ENCODE results near the gene DDX23. TPM values are rescaled to one million over a fixed set of nuclear protein-coding genes. Genes with fewer than 3 reads are reported as not detected.

Gene DDX23
- total and polyA plus RNA-seq, 8 donors, result 66.5 to 116 (median 108) TPM

DNA sequence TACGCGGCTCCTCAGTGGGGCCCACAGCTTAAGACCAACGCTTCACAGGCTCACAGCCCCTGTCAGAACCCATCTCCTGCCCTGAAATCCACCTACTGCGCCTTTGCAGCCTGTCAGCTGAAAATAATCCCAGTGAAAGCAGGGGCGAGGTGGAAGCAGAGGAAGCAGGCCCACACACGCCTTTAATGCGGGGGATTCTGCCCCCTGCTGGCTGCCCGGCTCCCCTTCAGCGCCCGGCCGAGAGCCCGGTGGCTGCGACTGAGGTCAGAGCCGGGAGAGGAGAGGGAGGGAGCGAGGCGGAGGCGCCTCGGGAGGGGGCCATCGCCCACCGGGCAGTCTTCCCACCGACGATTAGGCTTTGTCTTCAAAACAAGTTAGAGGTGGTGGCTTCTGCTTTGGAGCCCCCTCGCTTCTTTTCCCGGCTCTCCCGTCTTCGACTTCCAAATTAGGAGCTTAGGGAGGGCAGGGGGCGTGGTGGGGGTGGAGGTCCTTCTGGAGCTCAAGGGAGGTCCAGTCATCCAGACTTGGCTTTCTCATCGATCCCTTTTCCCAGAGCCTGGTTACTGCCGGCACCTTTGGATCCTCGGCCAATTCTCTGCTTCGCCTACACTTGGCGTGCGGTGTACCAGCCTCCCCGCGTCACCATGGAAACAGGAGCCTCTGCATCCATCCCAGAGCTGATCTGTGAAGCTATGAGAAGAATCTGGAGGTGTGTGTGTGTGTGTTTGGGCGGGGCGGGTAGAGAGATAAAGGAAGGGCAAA, 38.9 kb upstream of the DDX23 start:
- H3K9me3 ChIP-seq, result no peaks in the 10 kb centered on the region
- no peak overlapping the region for H3K27ac ChIP-seq
- H3K4me3 ChIP-seq, result peak overlapping the region in 1 of 2 donors; percentile 11
- intact Hi-C loops (cut with DNase I), result loop anchor here in 1 of 2 donors (2.0 kb wide), 1 partner anchor 36 kb away; no protein-coding TSS in a partner anchor
- peaks cover 3 to 8% of the 10 kb centered on the region in 2 donors for H3K4me1 ChIP-seq
- peak; percentile 91 for ATAC-seq
- H3K27me3 ChIP-seq, result peaks cover 13 to 28% of the 10 kb centered on the region in 2 donors
- TF ChIP-seq, protein P1, sequence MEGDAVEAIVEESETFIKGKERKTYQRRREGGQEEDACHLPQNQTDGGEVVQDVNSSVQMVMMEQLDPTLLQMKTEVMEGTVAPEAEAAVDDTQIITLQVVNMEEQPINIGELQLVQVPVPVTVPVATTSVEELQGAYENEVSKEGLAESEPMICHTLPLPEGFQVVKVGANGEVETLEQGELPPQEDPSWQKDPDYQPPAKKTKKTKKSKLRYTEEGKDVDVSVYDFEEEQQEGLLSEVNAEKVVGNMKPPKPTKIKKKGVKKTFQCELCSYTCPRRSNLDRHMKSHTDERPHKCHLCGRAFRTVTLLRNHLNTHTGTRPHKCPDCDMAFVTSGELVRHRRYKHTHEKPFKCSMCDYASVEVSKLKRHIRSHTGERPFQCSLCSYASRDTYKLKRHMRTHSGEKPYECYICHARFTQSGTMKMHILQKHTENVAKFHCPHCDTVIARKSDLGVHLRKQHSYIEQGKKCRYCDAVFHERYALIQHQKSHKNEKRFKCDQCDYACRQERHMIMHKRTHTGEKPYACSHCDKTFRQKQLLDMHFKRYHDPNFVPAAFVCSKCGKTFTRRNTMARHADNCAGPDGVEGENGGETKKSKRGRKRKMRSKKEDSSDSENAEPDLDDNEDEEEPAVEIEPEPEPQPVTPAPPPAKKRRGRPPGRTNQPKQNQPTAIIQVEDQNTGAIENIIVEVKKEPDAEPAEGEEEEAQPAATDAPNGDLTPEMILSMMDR (IDR thresholded peaks at IDR 0.05), result peak; percentile 91 to 93
- DNase-seq, result peak; percentile 60 to 92 (median 78)
- no peaks in the 10 kb centered on the region for H3K36me3 ChIP-seq

DNA sequence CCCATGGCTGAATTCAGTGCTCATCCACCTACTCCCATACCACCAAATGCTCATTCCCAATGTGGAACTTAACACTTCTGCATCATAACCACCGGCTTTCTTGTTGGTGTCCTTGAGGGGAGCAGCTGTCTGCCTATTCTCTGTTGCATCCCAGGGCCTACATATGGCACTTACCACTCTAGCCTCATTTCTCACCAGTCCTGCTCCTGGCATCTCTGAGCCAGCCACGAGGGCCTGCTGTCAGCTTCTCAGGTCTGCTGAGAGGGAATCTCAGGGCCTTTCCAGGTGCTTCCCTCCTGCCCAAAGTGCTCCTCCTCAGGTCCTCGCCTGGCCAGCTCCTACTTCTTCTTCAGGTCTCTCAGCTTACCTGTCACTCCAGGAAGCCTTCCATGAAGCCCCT, 37.7 kb upstream of the DDX23 start:
- TF ChIP-seq, protein P1 (IDR thresholded peaks at IDR 0.05), result no peak
- Histone ChIP-seq H3K36me3 (no peaks in the 10 kb centered on the region), H3K9me3 (no peaks in the 10 kb centered on the region), H3K4me1 (peaks cover 3 to 8% of the 10 kb centered on the region in 2 donors), H3K27me3 (peaks cover 13 to 28% of the 10 kb centered on the region in 2 donors), H3K4me3 (no peak overlapping the region), H3K27ac (no peak overlapping the region)
- ATAC-seq (no peak), DNase-seq (no peak)
- intact Hi-C loops (cut with DNase I), result loop anchor here in 1 of 2 donors (2.0 kb wide), 1 partner anchor 35 kb away; no protein-coding TSS in a partner anchor

DNA sequence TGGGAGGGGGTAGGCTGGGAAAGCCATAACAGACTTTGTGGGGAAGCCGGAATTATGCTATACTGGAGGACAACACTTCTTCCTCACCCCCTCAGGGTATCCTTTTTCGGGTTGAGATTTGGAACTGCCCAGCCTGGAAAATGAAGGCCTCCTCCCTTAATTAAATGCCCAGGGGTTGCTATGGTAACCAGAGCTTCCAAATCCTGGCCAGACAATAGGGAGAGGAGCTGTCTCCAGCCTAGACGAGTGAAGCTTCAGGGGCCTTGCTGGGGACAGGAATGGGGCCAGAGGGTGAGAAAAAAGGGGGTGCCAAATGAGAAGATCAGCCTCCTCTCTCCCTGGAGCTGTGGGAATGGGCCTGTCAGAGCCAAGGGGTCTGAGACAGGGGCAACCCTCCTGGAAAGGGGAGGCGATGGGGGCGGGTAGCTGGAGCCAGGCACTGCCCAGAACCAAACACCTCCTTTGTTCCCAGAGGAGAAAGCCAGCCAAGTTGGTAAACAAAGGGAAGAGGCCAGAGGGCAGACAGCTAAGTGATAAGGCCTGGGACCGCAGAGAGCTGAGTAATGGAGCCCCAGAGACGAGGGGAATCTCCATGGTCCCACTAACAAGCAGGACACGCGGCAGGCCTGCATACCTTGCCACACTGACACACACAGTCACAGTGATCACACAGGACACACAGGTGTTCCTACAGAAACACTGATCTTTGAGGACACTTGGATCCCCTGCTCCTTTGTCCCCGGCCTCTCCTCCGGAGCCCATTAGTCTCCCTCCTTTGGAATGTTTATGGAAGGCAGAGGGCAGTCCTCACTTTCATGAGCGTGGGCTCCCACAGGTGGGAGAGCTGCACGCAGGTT, 31.6 kb upstream of the DDX23 start:
- Histone ChIP-seq H3K27me3 (peaks cover 0 to 14% of the 10 kb centered on the region in 2 donors), H3K27ac (peak overlapping the region; percentile 60 to 78), H3K36me3 (no peaks in the 10 kb centered on the region), H3K4me1 (peaks cover 18 to 27% of the 10 kb centered on the region in 2 donors), H3K9me3 (no peaks in the 10 kb centered on the region), H3K4me3 (no peak overlapping the region)
- TF ChIP-seq, protein P1 (IDR thresholded peaks at IDR 0.05), result no peak
- intact Hi-C loops (cut with DNase I), result no loop called here
- DNase-seq (no peak), ATAC-seq (peak; percentile 30)

DNA sequence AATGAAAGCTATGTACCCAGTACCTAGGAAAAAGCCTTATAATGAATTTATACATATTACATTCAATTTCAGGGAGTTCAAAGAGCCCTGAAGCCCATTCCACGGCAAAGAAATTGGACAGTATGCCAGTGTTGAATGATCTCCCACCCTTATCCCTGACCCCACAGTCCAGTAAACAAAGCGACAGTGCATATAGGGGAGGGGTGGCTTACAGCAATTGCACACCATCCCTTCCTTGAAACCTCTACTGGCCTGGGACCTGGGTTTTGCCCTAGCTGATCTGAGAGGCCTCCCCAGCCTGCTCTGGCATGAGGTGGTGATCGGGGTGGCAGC, 31.0 kb upstream of the DDX23 start:
- H3K4me1 ChIP-seq, result peaks cover 18 to 27% of the 10 kb centered on the region in 2 donors
- H3K27ac ChIP-seq, result peak overlapping the region; percentile 60 to 78
- DNase-seq (no peak), ATAC-seq (no peak)
- H3K36me3 ChIP-seq, result no peaks in the 10 kb centered on the region
- H3K4me3 ChIP-seq, result no peak overlapping the region
- H3K9me3 ChIP-seq, result no peaks in the 10 kb centered on the region
- intact Hi-C loops (cut with DNase I), result no loop called here
- peaks cover 0 to 14% of the 10 kb centered on the region in 2 donors for H3K27me3 ChIP-seq
- TF ChIP-seq, protein P1 (IDR thresholded peaks at IDR 0.05), result no peak

GRCh38 chr12:48882315-48882687, 30.3 kb upstream of the DDX23 start:
- peak; percentile 63 for ATAC-seq

More at GRCh38 chr12:48882315-48882687, 30.3 kb upstream of the DDX23 start:
- Histone ChIP-seq H3K9me3 (no peaks in the 10 kb centered on the region), H3K27ac (peak overlapping the region; percentile 60 to 78), H3K4me1 (peaks cover 18 to 27% of the 10 kb centered on the region in 2 donors), H3K36me3 (no peaks in the 10 kb centered on the region), H3K4me3 (peak overlapping the region in 1 of 2 donors; percentile 17), H3K27me3 (peaks cover 0 to 14% of the 10 kb centered on the region in 2 donors)
- TF ChIP-seq, protein P1 (IDR thresholded peaks at IDR 0.05), result no peak
- intact Hi-C loops (cut with DNase I), result no loop called here
- DNase-seq, result peak in 2 of 4 donors; percentile 54 to 63

Measured in left lung (tissue), 10 donors.